K562 (cell line): Measurements from ENCODE around the gene TSGA10. TPM values are rescaled to one million over a fixed set of nuclear protein-coding genes. Genes with fewer than 3 reads are reported as not detected.
"Not testable (repeated sequence)": the region's sequence is repeated elsewhere in the genome, so short reads cannot be mapped to it uniquely, and the experiment has no call there.

Source experiments
- ATAC-seq: fragments of 200-7000 bp; cut with Tn5 transposase; 3 replicates; pipeline ENCODE4 v1.9.1; 2020; ENCODE audit warnings: moderate library complexity
- BruUV-seq: library from RNA; stranded (reverse); fragments of 400-500 nt; replicated peaks from 2 replicates; lab custom pipeline; 2021; lab: Mats Ljungman, UMichigan
- CTCF ChIA-PET: fragments of 300-600 bp; formaldehyde crosslinking; extraction: SDS; loops from one replicate; lab custom pipeline; 2021; ENCODE audit warnings: low intra/inter-chr PET ratio; lab: Yijun Ruan, JAX
- POLR2A ChIA-PET: fragments of 300-600, 350-650 bp; sonication (Branson Sonifier 250); formaldehyde crosslinking; extraction: SDS; loops from one replicate; lab custom pipeline; 2021; ENCODE audit warnings: antibody characterized with exemption, inconsistent platforms; lab: Yijun Ruan, JAX
- DNase-seq, 4 experiments: peaks; one replicate each; pipeline versions ENCODE4 v3.0.0 to v3.0.0-alpha.2; 2011 to 2018; ENCODE audit warnings: low spot score in 3 of 4, mixed read lengths in 3 of 4; ENCODE audit errors: extremely low read depth in 1 of 4
- FAIRE-seq: peaks from 2 replicates; lab custom pipeline; 2011; peaks lifted over from hg19 to GRCh38; lab: Jason Lieb, UNC
- H2AFZ ChIP-seq: 2 replicates; pipeline ENCODE4 v1.6.0; 2011; ENCODE audit warnings: low read depth, low read length, control low read depth, inconsistent platforms
- H3K27ac ChIP-seq: fragments of 200-600 bp; 3 replicates; pipeline ENCODE4 v1.8.0; 2011; ENCODE audit warnings: low read depth, mild to moderate bottlenecking, control low read depth, inconsistent platforms, low read length, moderate library complexity, mixed read lengths; ENCODE audit errors: extremely low read depth
- H3K27me3 ChIP-seq, 2 experiments: fragments of 300-600 bp in 1 of 2; 2 replicates in 1 of 2; 3 replicates in 1 of 2; pipeline versions ENCODE4 v1.6.0 to v1.8.0; 2011; ENCODE audit warnings: inconsistent platforms in 2 of 2, low read length in 2 of 2, mild to moderate bottlenecking in 1 of 2, mixed read lengths in 1 of 2, moderate library complexity in 1 of 2; ENCODE audit not compliant: control insufficient read depth in 2 of 2, insufficient read depth in 2 of 2
- H3K36me3 ChIP-seq: fragments of 300-600 bp; 3 replicates; pipeline ENCODE4 v1.8.0; 2011; ENCODE audit warnings: mild to moderate bottlenecking, low read length, inconsistent platforms; ENCODE audit not compliant: control insufficient read depth, insufficient read depth
- H3K4me1 ChIP-seq, 2 experiments: fragments of 200-600 bp in 1 of 2; replicated peaks in 1 of 2; 2 replicates in 1 of 2; 3 replicates in 1 of 2; pipeline versions ENCODE4 v1.5.1 to v1.8.0; 2011; ENCODE audit warnings: inconsistent platforms in 2 of 2, low read length in 2 of 2, mild to moderate bottlenecking in 1 of 2, mixed read lengths in 1 of 2, moderate library complexity in 1 of 2; ENCODE audit not compliant: control insufficient read depth in 2 of 2, insufficient read depth in 2 of 2
- H3K4me2 ChIP-seq: 2 replicates; pipeline ENCODE4 v1.6.1; 2011; ENCODE audit warnings: low read length, control low read depth, inconsistent platforms, mixed read lengths; ENCODE audit not compliant: insufficient read depth
- H3K4me3 ChIP-seq: fragments of 200-600 bp; sonication (generic), shearing (Covaris generic); 2 replicates; pipeline ENCODE4 v1.5.1; 2016; ENCODE audit warnings: control low read depth, inconsistent platforms
- H3K79me2 ChIP-seq: fragments of 200-600 bp; 3 replicates; pipeline ENCODE4 v1.8.0; 2011; ENCODE audit warnings: low read length, inconsistent platforms; ENCODE audit not compliant: control insufficient read depth, insufficient read depth
- H3K9ac ChIP-seq, 2 experiments: 2 replicates each; pipeline versions ENCODE4 v1.6.0 to v1.6.1; 2011; ENCODE audit warnings: low read depth in 2 of 2, low read length in 2 of 2, control low read depth in 1 of 2, inconsistent platforms in 1 of 2, mild to moderate bottlenecking in 1 of 2, mixed read lengths in 1 of 2; ENCODE audit not compliant: insufficient read depth in 1 of 2
- H3K9me1 ChIP-seq: one replicate; pipeline ENCODE4 v1.6.0; 2011; ENCODE audit warnings: inconsistent platforms, mild to moderate bottlenecking, low read length, moderate library complexity; ENCODE audit not compliant: control insufficient read depth, insufficient read depth
- H3K9me3 ChIP-seq: replicated peaks from 2 replicates; pipeline ENCODE4 v1.5.1; 2011; ENCODE audit warnings: low read depth, low read length, inconsistent platforms; ENCODE audit not compliant: control insufficient read depth, insufficient read depth
- H4K20me1 ChIP-seq: replicated peaks from 2 replicates; pipeline ENCODE4 v1.6.1; 2011; ENCODE audit warnings: low read length, inconsistent platforms, mixed read lengths; ENCODE audit not compliant: control insufficient read depth, insufficient read depth
- ARID1B ChIP-seq: fragments of 450-650 bp; IDR thresholded peaks from 2 replicates; pipeline ENCODE4 v1.6.1; 2016; ENCODE audit warnings: antibody characterized with exemption, mild to moderate bottlenecking, inconsistent platforms
- CBFA2T2 ChIP-seq: fragments of 450-650 bp; conservative IDR thresholded peaks from 2 replicates; pipeline ENCODE4 v1.6.1; 2017; ENCODE audit warnings: mild to moderate bottlenecking
- CBFA2T3 ChIP-seq: fragments of 450-650 bp; IDR thresholded peaks from 2 replicates; pipeline ENCODE4 v1.6.1; 2017
- MTA2 ChIP-seq: fragments of 450-650 bp; IDR thresholded peaks from 2 replicates; pipeline ENCODE4 v1.6.1; 2016; ENCODE audit warnings: low read depth
- NCOR1 ChIP-seq: fragments of 450-650 bp; IDR thresholded peaks from 2 replicates; pipeline ENCODE4 v1.6.1; 2016; ENCODE audit warnings: mild to moderate bottlenecking, moderate library complexity
- NFIC ChIP-seq: fragments of 450-650 bp; IDR thresholded peaks from 2 replicates; pipeline ENCODE4 v1.6.1; 2017; ENCODE audit warnings: mild to moderate bottlenecking, inconsistent platforms
- TAL1 ChIP-seq: fragments of 450-650 bp; IDR thresholded peaks from 2 replicates; pipeline ENCODE4 v1.6.1; 2016; ENCODE audit warnings: mild to moderate bottlenecking
- TCF3 ChIP-seq: sonication (generic); formaldehyde crosslinking; IDR thresholded peaks from 2 replicates; pipeline ENCODE4 v1.4.0; 2020; ENCODE audit warnings: mild to moderate bottlenecking, missing genetic modification reagents
- TEAD4 ChIP-seq, 2 experiments: sonication (generic) in 1 of 2; formaldehyde crosslinking in 1 of 2; IDR thresholded peaks; 2 replicates each; pipeline versions ENCODE4 v1.6.1 to v1.8.0; 2012 to 2022; ENCODE audit warnings: borderline replicate concordance in 1 of 2, inconsistent platforms in 1 of 2, low read length in 1 of 2, mild to moderate bottlenecking in 1 of 2, missing genetic modification reagents in 1 of 2
- TRIM24 ChIP-seq, 2 experiments: fragments of 450-650 bp; IDR thresholded peaks; 2 replicates each; pipeline ENCODE4 v1.6.1; 2016
- WGBS: fragments of 100-300 bp; shearing (Covaris generic); methylation state at CpG from one replicate; pipeline ENCODE4 v1.1.6; 2016; ENCODE audit warnings: low coverage, mixed read lengths; ENCODE audit not compliant: insufficient coverage; ENCODE audit errors: missing lambda C conversion rate; 5-methylcytosine and 5-hydroxymethylcytosine counted together
- in situ Hi-C: fragments of 300-500 bp; cut with MboI; formaldehyde crosslinking; loops from 4 replicates; pipeline ENCODE4 v1.15.0; 2018; ENCODE audit warnings: inconsistent platforms, mixed read lengths
- intact Hi-C: fragments of 100-400 bp; cut with micrococcal nuclease; formaldehyde crosslinking; loops from 2 replicates; pipeline ENCODE4 v1.14.2; 2022
- polyA plus RNA-seq, 8 experiments: library from polyadenylated mRNA; depleted of rRNA in 4 of 8; stranded (reverse) in 5 of 8; unstranded in 3 of 8; fragments of >200 nt; fragmentation: Nextera tagmentation in 2 of 8; fragmentation: Illumina TruSeq in 1 of 8; extraction: Ambion mirVana in 2 of 8; extraction: Trizol in 1 of 8; gene quantifications; 2 replicates each; pipeline versions ENCODE4 v1.2.1 to v1.2.3, GENCODE V29; 2011 to 2014; ENCODE audit warnings: inconsistent platforms in 1 of 8, missing spikeins in 1 of 8
- total RNA-seq, 7 experiments: library from RNA; depleted of rRNA in 6 of 7; stranded (reverse); fragments of >200 nt in 6 of 7; fragmentation: Illumina TruSeq in 2 of 7; extraction: Trizol in 2 of 7; gene quantifications; 2 replicates each; pipeline versions ENCODE4 v1.2.1 to v1.2.3, GENCODE V29; 2011 to 2021; ENCODE audit warnings: low replicate concordance in 1 of 7

TSGA10 gene
- total and polyA plus RNA-seq, 9 of the 15 experiments (the other 6 are each of a cell fraction or from before 2014, with no cell fraction given), result 2.1 to 11.3 (median 3.2) TPM

DNA sequence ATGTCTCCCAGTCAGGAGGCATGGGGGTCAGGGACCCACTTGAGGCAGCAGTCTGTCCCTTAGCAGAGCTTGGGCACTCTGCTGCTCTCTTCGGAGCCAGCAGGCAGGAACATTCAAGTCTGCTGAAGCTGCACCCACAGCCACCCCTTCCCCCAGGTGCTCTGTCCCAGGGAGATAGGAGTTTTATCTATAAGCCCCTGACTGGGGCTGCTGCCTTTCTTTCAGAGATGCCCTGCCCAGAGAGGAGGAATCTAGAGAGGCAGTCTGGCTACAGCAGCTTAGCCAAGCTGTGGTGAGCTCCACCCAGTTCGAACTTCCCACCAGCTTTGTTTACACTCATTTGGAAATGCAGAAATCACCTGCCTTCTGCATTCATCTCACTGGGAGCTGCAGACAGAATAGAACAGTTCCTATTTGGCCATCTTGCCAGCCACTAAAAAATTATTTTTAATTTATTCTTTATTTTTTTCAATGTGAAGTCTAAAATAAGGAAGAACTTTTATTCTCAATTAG lies 19.6 kb downstream of the TSGA10 start:
- DNase-seq, result peak in 1 of 4 experiments; percentile 31
- ATAC-seq; H3K4me1 ChIP-seq; H3K27ac ChIP-seq; H3K9me3 ChIP-seq; H3K4me2 ChIP-seq; BruUV-seq; H3K36me3 ChIP-seq; H3K9me1 ChIP-seq; H3K9ac ChIP-seq; H3K27me3 ChIP-seq; FAIRE-seq; H4K20me1 ChIP-seq; H3K4me3 ChIP-seq; H2AFZ ChIP-seq; H3K79me2 ChIP-seq; intact Hi-C loops; in situ Hi-C loops; CTCF ChIA-PET; TF ChIP-seq TEAD4 (CRISPR knock-in tag; IDR thresholded peaks at IDR 0.05; ENCODE audit: borderline replicate concordance): not testable (repeated sequence)
- WGBS, result 4% methylated on average over 2 of the region's 2 CpGs
- POLR2A ChIA-PET, result interaction anchor here (1.4 kb wide), 1 partner anchor 37 kb away, joined by 4 read pairs; no protein-coding TSS in a partner anchor
- peak; percentile 74; the same call in 1 of the 2 replicates for TF ChIP-seq TAL1
- peak; percentile 70 for TF ChIP-seq NCOR1
- TF ChIP-seq TEAD4 (IDR thresholded peaks at IDR 0.05; ENCODE audit: low read length), result peak; percentile 48
- peak; percentile 81 for TF ChIP-seq CBFA2T2
- TF ChIP-seq NFIC, result peak; percentile 40; the same call in 1 of the 2 replicates
- TF ChIP-seq MTA2, result 0 out of 2 replicates have a peak, but pooled peaks have one; percentile 22
- TF ChIP-seq ARID1B, result peak; percentile 43
- TF ChIP-seq TCF3, result 0 out of 2 replicates have a peak, but pooled peaks have one; percentile 38
- peak; percentile 30 to 50; a peak in 1 of 4 replicates for TF ChIP-seq TRIM24 (IDR thresholded peaks at IDR 0.05)
- peak; percentile 85 for TF ChIP-seq CBFA2T3
